Endodermal cell (in vitro differentiated cells): Measurements from ENCODE around the gene TVP23A. TPM values are rescaled to one million over a fixed set of nuclear protein-coding genes. Genes with fewer than 3 reads are reported as not detected.
"Not testable (repeated sequence)": the region's sequence is repeated elsewhere in the genome, so short reads cannot be mapped to it uniquely, and the experiment has no call there.

Experiments
- DNase-seq: peaks from one replicate; pipeline ENCODE4 v3.0.0-alpha.2; 2017
- H3K27ac ChIP-seq: 2 replicates; pipeline ENCODE4 v1.5.1; 2013; ENCODE audit warnings: mild to moderate bottlenecking, low read depth, low read length, moderate library complexity
- H3K27me3 ChIP-seq: 2 replicates; pipeline ENCODE4 v1.6.1; 2013; ENCODE audit warnings: mild to moderate bottlenecking, low read length, moderate library complexity; ENCODE audit not compliant: insufficient read depth, control insufficient read depth, poor library complexity, severe bottlenecking
- H3K36me3 ChIP-seq: 2 replicates; pipeline ENCODE4 v1.7.0; 2013; ENCODE audit warnings: mild to moderate bottlenecking, low read length, moderate library complexity; ENCODE audit not compliant: control insufficient read depth, insufficient read depth
- H3K4me1 ChIP-seq: one replicate; pipeline ENCODE4 v1.7.0; 2013; ENCODE audit warnings: low read length; ENCODE audit not compliant: control insufficient read depth, insufficient read depth
- H3K4me3 ChIP-seq: 2 replicates; pipeline ENCODE4 v1.5.1; 2013; ENCODE audit warnings: mild to moderate bottlenecking, low read length, moderate library complexity
- H3K9ac ChIP-seq: 2 replicates; pipeline ENCODE4 v1.6.1; 2013; ENCODE audit warnings: mild to moderate bottlenecking, low read length, moderate library complexity; ENCODE audit not compliant: poor library complexity, severe bottlenecking; ENCODE audit errors: extremely low read depth
- H3K9me3 ChIP-seq: 2 replicates; pipeline ENCODE4 v1.6.1; 2013; ENCODE audit warnings: mild to moderate bottlenecking, low read length, moderate library complexity; ENCODE audit not compliant: control insufficient read depth
- H3K27ac Mint-ChIP-seq: 2 replicates; pipeline ENCODE4 v1.8.0; 2020; ENCODE audit warnings: mixed read lengths
- H3K27me3 Mint-ChIP-seq: 2 replicates; pipeline ENCODE4 v1.8.0; 2021; ENCODE audit warnings: mild to moderate bottlenecking, mixed read lengths; ENCODE audit not compliant: insufficient read depth
- H3K36me3 Mint-ChIP-seq: 2 replicates; pipeline ENCODE4 v1.8.0; 2020; ENCODE audit warnings: low read depth, mixed read lengths
- H3K4me1 Mint-ChIP-seq: 2 replicates; pipeline ENCODE4 v1.8.0; 2020; ENCODE audit warnings: mixed read lengths
- H3K4me3 Mint-ChIP-seq: 2 replicates; pipeline ENCODE4 v1.8.0; 2020; ENCODE audit warnings: mild to moderate bottlenecking, moderate library complexity, mixed read lengths
- H3K9me3 Mint-ChIP-seq: 2 replicates; pipeline ENCODE4 v1.8.0; 2020; ENCODE audit warnings: mild to moderate bottlenecking, mixed read lengths
- CTCF ChIP-seq: fragments of 200-600 bp; sonication (generic); conservative IDR thresholded peaks from 2 replicates; pipeline ENCODE4 v1.5.0; 2021; ENCODE audit warnings: antibody characterized with exemption, mild to moderate bottlenecking
- WGBS, 2 experiments: methylation state at CpG; one replicate each; pipeline versions ENCODE4 v1.1.5 to v1.1.7; 2013; ENCODE audit warnings: missing lambda C conversion rate in 2 of 2, mixed read lengths in 1 of 2; ENCODE audit not compliant: insufficient coverage in 1 of 2, insufficient read length in 1 of 2; 5-methylcytosine and 5-hydroxymethylcytosine counted together
- total RNA-seq, 2 donors: library from RNA; stranded (reverse); fragmentation: NEBNext Ultra II Directional in 1 of 2; extraction: Animal tissue kit (Norgen Biotek cat#: 25700) in 1 of 2; gene quantifications; 2 replicates in 1 of 2; 3 replicates in 1 of 2; pipeline ENCODE4 v1.2.1, GENCODE V29; 2021

Gene TVP23A
- total RNA-seq, 2 donors from 2014 or later: 7.6 to 13.6 TPM

- Histone ChIP-seq H3K9ac (no peak overlapping the region), H3K4me3 (no peak overlapping the region), H3K9me3 (no peaks in the 10 kb centered on the region), H3K36me3 (no peaks in the 10 kb centered on the region), H3K27ac (no peak overlapping the region), H3K27me3 (no peaks in the 10 kb centered on the region), H3K4me1 (no peaks in the 10 kb centered on the region)
- no peaks in the 10 kb centered on the region for H3K9me3 Mint-ChIP-seq
- no peak for TF ChIP-seq CTCF
- no peak for DNase-seq
- H3K27ac Mint-ChIP-seq: no peak overlapping the region
- no peak overlapping the region for H3K4me3 Mint-ChIP-seq
- H3K36me3 Mint-ChIP-seq: peaks cover 14% of the 10 kb centered on the region
- 92% methylated on average over 2 of the region's 3 CpGs; no CpG with 5 or more reads in 1 of the 2 experiments for WGBS, 2 experiments
- no peaks in the 10 kb centered on the region for H3K27me3 Mint-ChIP-seq
- H3K4me1 Mint-ChIP-seq: no peaks in the 10 kb centered on the region
These were observed 18.9 kb downstream of the TVP23A start for GRCh38 chr16:10799736-10800135.

- Mint-ChIP-seq H3K4me3 (no peak overlapping the region), H3K27me3 (no peaks in the 10 kb centered on the region), H3K9me3 (peaks cover 16% of the 10 kb centered on the region), H3K36me3 (peaks cover 17% of the 10 kb centered on the region), H3K4me1 (peaks cover 10% of the 10 kb centered on the region), H3K27ac (no peak overlapping the region)
- Histone ChIP-seq H3K4me3 (no peak overlapping the region), H3K27ac (no peak overlapping the region), H3K36me3 (no peaks in the 10 kb centered on the region), H3K9me3 (peaks cover 14% of the 10 kb centered on the region), H3K27me3 (no peaks in the 10 kb centered on the region), H3K4me1 (no peaks in the 10 kb centered on the region), H3K9ac (no peak overlapping the region)
- 90 to 100% methylated on average over 3 to 4 of the region's 4 CpGs for WGBS, 2 experiments
- TF ChIP-seq CTCF: no peak
- DNase-seq: no peak
These were observed 27.5 kb downstream of the TVP23A start for GRCh38 chr16:10791048-10791447.

GRCh38 chr16:10788630-10789029, 30.0 kb downstream of the TVP23A start:
- not testable (repeated sequence) for H3K27me3 Mint-ChIP-seq, H3K27ac Mint-ChIP-seq, H3K36me3 ChIP-seq, DNase-seq, H3K27me3 ChIP-seq, H3K9ac ChIP-seq, H3K4me1 ChIP-seq, H3K4me3 Mint-ChIP-seq, H3K27ac ChIP-seq, H3K4me3 ChIP-seq
- peaks cover 14% of the 10 kb centered on the region for H3K9me3 ChIP-seq
- peaks cover 16% of the 10 kb centered on the region for H3K9me3 Mint-ChIP-seq
- WGBS, 2 experiments: 93 to 97% methylated on average over 3 to 4 of the region's 4 CpGs
- H3K36me3 Mint-ChIP-seq: peaks cover 13% of the 10 kb centered on the region
- peaks cover 10% of the 10 kb centered on the region for H3K4me1 Mint-ChIP-seq

- Histone ChIP-seq H3K4me3 (no peak overlapping the region), H3K9me3 (peaks cover 19% of the 10 kb centered on the region), H3K27me3 (no peaks in the 10 kb centered on the region), H3K9ac (no peak overlapping the region), H3K27ac (no peak overlapping the region), H3K4me1 (no peaks in the 10 kb centered on the region), H3K36me3 (no peaks in the 10 kb centered on the region)
- DNase-seq: no peak
- no peak for TF ChIP-seq CTCF
- no peak overlapping the region for H3K27ac Mint-ChIP-seq
- no peak overlapping the region for H3K4me3 Mint-ChIP-seq
- 89 to 100% methylated on average over 1 to 5 of the region's 5 CpGs for WGBS, 2 experiments
- H3K27me3 Mint-ChIP-seq: no peaks in the 10 kb centered on the region
- peaks cover 7% of the 10 kb centered on the region for H3K36me3 Mint-ChIP-seq
- peaks cover 10% of the 10 kb centered on the region for H3K4me1 Mint-ChIP-seq
- peaks cover 22% of the 10 kb centered on the region for H3K9me3 Mint-ChIP-seq
These were observed 31.3 kb downstream of the TVP23A start for GRCh38 chr16:10787304-10787703.
